T-helper 9 cell (primary cell): Measurements from ENCODE around the gene CHMP2A.

Experiments used
- DNase-seq: peaks from one replicate; pipeline ENCODE4 v3.0.0-alpha.2; 2020

CHMP2A gene

GRCh38 chr19:58536852-58537798 lies 17.8 kb downstream of the CHMP2A start:
- no peak for DNase-seq

GRCh38 chr19:58535857-58536256 lies 19.0 kb downstream of the CHMP2A start:
- DNase-seq = no peak

GRCh38 chr19:58531034-58531840 lies 23.7 kb downstream of the CHMP2A start:
- no peak for DNase-seq

DNA sequence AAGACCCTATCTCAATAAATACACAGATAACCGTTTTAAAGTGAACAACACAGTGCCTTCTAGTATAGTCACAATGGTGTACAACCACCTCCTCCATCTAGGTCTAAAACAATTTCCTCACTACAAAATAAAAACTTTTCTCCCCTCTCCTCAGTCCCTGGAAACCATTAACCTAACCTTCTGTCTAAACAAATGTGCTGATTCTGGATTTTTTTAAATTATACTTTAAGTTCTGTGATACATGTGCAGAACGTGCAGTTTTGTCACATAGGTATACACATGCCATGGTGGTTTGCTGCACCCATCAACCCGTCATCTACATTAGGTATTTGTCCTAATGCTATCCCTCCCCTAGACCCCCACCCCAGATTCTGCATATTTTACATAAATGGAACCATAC lies 25.5 kb downstream of the CHMP2A start:
- no peak for DNase-seq

- DNase-seq = no peak
Observed at GRCh38 chr19:58522709-58523108, 32.2 kb downstream of the CHMP2A start.

DNA sequence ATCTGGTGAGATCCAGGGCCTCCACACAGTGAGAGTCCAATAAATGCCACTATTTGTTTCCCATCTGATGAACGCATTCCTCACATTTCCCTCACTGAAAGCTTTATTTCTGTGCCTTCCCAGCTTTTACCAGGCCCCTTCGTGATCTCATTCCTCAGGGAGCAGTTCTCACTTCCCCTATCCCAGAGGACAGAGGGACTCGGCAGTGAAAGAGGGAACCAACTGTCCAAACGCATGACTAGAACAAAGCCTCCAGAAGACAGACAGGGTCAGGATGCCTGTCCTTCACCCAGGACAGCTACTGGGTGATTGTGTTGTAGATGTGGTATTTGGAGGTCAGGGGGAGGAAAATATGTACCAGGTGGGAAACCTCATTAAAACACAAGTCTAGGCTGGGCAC lies 33.3 kb downstream of the CHMP2A start:
- DNase-seq = no peak

DNA sequence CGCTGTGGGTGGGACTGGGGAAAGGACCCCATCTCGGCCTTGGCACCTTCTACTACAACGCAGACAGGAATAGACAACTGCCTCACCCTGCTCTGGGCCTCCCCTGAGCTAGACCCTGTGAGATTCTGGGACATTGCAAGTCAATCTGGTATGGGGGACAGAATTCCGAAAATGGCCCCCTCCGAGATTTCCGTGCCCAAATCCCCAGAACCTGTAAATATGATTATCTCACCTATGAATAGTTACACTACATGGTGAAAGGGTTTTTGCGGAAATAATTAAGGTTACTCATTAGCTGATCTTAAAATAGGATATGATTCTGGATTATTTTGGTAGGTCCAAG lies 34.7 kb downstream of the CHMP2A start:
- DNase-seq = no peak

GRCh38 chr19:58519355-58520256 lies 35.3 kb downstream of the CHMP2A start, which contains the start of gene ZBTB45:
ZBTB45 (minus strand) TSS chr19:58519810; CDS start chr19:58517673, 2,137 bp downstream.
- DNase-seq = peak; percentile 91

DNA sequence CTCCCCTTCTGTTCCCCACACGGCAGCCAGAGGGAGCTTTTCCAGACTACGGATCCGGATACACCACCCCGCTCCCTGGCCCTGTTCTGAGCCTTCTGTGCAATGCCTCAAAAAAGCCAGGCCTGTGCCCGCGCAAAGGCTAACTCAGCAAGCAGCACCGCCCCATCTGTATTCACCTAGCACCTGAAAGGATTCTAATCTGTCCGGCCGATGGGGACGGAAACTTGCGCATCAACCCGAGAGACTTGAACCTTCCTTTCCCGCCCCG lies 35.9 kb downstream of the CHMP2A start:
- peak; percentile 39 for DNase-seq

DNA sequence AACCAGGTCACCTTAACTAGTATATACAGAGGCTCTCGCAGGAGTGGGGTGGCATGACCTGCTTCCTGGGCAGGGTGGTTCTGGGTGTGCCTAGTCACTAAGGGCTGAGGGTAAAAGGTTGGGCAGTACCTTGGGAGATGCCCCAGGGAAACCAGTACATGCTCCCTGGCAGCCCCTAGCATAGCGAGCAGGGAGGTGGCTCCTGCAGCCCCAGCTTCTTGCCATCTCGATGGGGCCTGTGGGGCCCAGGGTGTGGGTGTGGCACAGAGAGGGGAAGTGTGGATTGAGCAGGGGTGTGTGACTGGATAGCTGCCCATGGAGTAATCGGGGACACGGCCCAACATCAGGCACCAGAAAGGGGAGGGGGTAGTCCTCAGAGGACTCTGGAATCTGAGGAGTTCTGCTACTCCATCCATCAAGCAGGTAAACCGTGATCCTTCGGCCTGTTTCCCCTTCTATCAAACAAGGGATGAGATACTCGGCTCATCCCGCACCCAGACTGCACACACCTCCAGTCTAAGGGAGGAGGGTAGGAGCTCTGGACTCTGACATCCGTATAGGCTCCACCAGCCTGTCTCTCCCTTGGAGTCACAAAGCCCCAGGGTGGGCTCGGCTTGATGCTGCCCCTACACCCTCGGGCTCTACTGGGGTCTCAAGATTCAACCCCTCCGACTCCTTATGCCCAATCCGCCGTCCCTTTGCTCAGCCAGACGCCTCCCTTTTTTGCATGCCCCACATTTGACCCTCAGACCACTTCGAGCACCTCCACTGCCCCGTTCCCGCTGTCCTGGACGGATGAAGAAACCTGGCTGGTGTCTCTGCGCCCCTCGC lies 36.4 kb downstream of the CHMP2A start:
- no peak for DNase-seq

- DNase-seq = no peak
Observed at GRCh38 chr19:58516964-58517833, 37.7 kb downstream of the CHMP2A start.

DNA sequence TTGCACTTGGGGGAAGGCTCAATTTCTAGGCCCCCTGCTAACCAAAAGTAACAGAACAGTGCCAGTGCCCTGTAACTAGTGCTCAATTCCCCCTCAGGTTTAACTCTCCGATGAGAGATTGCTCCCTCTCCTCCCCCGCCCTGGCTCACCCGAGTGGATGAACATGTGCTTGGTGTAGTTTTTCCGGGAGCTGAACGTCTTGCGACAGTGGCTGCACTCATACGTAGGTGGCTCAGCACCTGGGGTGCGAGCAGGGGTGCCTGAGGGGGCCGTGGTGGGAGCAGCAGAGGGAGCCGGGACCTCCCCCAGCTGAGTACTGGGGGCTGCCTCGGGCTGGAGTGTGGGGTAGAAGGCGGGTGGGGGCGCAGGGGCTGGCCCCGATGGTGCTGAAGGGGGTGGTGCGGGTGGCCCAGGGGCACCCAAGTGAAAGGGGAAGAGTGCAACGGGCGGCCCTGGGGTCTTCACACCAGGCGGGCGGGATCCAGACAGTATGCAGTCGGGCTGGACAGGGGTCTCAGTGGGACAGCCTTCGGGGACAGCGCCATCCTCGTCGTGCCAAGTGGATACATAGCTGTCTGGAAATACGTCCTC lies 38.6 kb downstream of the CHMP2A start:
- no peak for DNase-seq

DNA sequence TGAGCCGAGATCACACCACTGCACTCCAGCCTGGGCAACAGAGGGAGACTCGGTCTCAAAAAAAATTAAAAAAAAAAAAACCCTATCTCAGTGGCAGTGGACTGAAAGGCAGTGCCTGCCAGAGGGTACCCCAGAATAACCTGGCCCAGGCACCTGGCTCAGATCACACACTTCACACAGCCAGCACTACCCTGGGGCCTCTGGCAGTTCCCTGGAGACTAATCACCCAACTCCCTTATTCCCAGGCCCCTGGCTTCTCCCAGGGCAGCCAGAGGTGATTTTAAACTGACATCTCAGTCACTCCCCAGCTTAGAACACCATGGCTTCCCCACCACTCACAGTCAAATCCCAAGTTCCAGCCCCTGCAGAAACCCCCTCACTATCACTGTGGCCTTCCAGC lies 39.6 kb downstream of the CHMP2A start:
- DNase-seq = no peak

DNA sequence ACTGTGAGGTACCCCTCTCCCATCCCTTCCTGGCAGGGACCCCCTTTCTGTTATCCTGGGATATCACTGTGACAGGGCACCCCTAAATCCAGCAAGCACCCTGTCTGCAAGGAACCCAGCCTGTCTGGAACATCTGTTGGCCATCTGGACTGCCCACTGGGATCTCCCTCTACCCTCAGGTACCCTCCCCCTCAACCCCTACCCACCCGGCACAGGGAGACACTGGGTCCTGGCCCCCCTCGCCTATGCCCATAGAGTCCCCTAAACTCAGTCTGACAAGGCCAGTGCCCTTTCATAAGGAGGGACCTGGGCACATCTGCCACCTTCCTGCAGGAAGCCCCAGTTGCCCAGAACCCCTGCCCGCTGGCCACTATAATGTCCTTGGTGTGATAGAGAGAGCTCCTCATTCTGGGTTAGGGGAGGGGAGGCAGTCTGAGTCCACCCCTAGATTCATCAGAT lies 40.3 kb downstream of the CHMP2A start:
- DNase-seq = no peak

GRCh38 chr19:58513694-58514563 lies 41.0 kb downstream of the CHMP2A start:
- peak; percentile 93 for DNase-seq

DNA sequence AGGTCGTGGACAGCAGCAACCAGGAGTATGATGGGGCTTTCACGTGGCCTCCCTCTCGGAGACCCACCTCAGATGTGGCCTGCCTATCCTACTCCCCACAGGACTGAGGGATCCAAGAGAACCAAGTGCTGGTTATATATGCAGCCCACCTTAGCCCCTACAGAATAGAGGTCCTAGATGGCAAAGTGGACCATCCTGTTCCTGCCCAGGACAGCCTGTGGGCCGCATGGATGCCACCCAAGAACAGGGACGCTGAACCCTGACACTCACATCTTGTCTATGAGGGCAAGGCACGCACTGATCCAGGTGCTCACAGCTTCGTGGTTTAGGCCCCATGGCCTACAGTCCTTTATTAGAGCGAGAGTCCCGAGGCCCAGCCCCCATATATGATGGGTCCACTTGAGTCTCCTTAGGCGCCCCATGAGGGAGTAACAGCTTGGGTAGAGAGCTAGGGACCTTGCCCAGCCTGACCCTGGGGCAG lies 41.7 kb downstream of the CHMP2A start:
- no peak for DNase-seq

- DNase-seq = no peak
Observed at GRCh38 chr19:58511353-58512208, 43.3 kb downstream of the CHMP2A start, which contains the start of gene SLC27A5. SLC27A5 (minus strand) TSS chr19:58511992; CDS start chr19:58511955, 37 bp downstream.
